ENCODE results near the gene KATNAL2.

KATNAL2 gene

DNA sequence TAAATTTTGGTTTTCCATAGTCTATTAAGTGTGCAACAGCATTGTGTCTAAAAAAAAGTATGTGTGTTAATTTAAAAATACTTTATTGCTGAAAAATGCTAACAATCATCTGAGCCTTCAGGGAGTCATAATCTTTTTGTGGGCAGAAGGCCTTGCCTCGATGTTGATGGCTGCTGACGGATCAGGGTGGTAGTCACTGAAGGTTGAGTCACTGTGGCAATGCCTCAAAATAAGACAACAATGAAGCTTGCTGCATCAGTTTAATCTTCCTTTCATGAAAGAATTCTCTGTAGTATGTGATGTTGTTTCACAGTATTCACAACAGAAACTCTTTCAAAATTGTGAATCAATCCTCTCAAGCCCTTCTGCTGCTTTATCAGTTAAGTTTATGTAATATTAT is 201.6 kb downstream of the KATNAL2 start:
- DNase-seq = no peak

DNA sequence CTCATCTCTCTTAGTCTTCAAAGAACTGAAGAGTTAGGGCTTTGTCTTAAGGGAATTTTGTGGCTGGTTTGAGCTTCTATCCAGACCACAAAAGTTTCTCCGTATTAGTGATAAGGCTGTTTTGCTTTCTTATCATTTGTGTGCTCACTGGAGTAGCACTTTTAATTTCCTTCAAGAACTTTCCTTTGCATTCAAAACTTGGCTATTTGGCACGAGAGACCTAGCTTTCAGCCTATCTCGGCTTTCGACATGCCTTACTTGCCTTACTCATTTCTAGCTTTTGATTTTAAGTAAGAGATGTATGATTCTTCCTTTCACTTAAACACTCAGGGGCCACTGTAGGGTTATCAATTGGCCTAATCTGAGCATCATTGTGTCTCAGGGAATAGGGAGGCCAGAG is 203.0 kb downstream of the KATNAL2 start:
- DNase-seq = peak in 1 of 2 experiments; percentile 12

DNA sequence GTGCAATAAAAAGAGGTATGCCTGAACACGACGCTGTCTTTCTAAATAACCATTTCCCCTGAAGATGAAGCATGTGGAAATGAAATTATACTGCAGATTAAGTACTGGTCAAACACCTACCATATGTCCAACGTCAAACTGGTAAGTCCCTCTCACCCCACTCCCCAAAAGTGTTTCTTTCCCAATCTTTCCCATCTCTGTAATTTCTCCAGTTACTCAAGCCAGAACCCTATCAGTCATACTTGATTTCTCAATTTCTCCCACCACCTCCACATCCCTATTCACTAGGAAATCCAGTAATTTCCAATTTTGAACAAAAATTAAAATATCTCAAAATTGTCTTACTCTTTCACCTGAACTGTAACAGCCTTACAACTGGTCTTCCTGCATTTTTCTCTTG is 203.7 kb downstream of the KATNAL2 start:
- DNase-seq = no peak

DNA sequence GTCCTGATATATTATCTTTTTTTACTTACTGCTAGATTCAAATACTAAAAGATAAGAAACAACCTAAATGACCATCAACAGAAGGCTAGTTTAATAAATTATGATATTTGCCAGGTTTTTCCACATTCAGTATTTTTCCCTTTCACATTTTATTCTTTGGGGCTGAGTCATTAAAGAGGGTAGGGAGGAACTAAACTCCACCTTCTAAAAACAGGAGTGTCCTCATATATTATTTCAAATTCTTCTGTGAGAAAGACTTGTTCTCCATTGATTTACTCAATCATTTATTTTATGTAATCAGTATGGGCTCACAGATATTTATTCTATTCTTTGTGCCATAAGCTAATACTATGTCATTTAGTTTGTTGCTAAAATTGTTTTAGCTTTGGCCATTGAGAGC is 223.9 kb downstream of the KATNAL2 start:
- no peak for DNase-seq

DNA sequence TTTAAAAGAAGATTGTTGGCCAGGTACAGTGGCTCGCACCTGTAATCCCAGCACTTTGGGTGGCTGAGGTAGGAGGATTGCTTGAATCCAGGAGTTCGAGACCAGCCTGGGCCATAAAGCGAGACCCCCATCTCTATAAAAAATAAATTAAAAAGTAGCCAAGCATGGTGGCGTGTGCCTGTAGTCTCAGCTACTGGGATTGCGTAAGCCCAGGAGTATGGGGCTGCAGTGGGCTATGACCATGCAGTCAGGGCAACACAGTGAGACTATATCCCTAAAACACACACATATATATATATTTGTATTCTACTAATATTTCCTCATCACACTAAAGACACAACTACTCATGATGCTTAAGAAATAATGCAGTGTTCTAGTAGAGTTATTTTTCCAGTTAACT is 225.8 kb downstream of the KATNAL2 start:
- no peak for DNase-seq

DNA sequence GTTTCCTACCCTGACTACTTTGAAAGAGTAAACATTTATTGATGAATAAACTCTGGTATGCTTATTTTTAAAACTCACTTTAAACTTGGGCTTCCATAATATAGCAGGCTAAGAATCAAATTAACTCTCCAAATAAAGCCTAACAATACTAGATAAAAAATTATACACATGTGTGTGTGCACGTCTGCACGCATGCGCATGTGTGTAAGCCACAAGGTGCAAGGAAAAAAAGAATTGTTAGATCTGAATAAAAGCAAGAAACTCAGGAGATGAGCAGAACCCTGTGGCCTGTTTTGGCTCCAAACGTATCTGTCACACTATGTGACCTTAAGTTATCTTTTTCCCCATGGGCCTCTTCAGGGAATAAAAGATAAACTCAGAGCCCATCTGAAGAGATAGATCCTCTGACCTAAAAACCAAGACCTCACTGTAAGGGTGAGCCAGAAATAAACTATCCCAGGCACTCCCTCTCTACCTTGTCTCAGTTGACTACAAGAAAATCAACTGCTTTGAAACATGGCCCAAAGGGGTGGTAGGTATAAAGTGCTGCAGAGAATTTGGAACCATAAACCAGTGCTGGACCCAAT is 226.6 kb downstream of the KATNAL2 start:
- no peak for DNase-seq

DNA sequence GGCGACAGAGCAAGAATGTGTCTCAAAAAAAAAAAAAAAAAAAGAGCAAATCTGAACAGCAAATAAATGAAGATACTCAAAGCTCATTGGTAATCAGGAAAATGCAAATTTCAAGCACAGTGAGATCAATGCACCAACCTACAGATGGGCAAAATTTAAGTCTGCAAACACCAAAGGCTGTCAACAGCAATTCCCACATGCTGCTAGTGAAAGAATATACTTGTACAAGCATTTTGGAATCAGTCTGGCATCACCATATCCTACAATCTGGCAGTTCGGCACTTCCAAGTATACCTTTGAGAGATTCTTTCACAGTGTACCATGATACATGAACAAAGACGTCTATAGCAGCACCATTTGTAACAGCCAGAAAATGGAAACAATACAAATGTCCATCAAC is 228.8 kb downstream of the KATNAL2 start:
- no peak for DNase-seq

DNA sequence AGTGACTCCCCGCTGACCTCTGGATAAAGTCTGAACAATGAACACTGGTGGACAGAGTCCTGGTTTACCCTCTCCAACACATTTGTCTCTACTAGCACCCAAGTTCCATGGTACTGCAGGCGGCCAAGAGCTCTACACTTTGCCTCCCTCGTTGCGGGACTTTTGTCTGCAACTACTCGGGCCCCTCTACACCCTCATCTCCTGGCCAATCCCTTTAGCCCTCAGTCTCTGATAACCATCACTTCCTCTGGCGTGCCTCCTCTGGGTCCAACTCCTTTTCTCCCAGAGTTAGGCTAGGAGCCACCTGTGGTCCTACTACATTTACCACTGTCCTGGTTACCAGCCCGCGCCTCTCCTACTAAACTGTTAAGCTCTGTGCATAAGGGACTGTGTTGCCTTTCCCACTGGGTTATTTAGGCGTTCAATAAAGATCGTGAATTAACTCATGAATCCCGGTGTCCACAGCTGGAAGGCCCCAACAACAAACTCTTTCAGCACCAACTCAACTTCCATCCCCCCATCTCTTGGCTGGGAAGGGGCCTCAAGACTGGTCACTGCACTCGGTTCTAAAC is 232.1 kb downstream of the KATNAL2 start:
- DNase-seq = peak in 1 of 2 experiments; percentile 3

DNA sequence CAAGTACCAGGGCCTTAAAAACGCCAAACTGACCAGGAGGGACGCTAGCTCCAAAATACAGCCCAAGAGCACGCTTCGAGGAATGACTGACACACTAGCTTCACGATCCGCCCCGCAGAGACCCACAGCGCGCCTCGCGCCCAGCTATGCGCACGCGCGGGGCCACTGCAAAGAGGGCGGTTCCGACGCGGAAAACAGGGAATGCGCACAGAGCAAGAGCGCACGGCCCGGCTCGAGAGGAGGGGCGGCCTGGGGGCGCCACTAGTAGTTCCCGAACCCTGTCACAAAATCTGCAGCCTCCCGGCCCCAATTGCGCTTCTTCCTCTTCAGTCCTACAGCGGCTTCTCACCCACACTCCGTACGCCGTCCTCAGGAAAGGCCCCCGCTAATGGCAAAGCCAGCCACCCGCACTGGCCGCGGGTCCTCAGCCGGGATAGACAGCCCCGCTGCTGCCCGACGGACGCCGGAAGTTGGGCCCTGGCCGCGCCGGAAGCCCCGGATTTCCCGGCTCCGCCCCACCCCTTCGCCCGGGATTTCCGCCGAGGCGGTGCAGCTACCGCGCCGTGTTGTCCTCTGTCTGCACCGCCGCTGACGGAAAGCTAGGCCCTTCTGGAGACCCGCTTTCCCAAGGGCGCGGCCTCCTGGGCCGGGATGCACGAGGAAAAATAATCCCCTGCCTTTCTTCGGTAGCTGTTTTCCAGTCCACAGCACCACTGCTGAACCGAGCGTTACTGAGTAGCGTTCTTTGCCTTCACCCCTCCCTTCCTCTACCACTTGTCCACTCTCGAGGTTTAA is 232.8 kb downstream of the KATNAL2 start, which contains the start of gene HDHD2:
TSS of gene HDHD2 (minus strand) at position 472 of the 795 bp plus-strand sequence. CDS start 14,061 bp downstream, outside the sequence.
- peak; percentile 86 to 89 for DNase-seq

DNA sequence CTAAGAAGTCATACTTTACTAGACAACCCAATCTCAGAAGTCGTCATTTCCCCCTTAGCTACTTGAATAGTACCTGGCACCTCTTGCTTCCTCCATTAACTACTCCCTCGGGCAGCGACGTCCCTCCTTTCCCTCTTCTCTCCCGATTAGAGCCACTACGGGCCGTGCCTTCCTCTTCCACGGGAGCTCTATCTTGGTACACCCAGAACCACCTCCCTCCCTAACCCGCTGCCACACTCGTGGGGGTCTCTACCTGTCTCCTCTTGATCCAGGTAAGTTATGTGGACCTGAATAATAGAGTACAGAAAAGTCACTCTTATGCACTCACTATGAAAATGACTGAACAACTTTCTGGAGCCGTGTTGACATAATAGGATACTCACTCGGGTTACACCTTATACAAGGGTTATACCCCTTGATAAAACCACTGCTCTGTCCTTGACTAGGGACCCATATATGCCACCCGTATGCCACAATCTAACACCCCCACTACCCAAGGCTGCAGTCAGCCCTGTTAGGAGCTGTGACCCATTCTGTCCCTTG is 233.5 kb downstream of the KATNAL2 start:
- peak in 1 of 2 experiments; percentile 24 for DNase-seq

DNA sequence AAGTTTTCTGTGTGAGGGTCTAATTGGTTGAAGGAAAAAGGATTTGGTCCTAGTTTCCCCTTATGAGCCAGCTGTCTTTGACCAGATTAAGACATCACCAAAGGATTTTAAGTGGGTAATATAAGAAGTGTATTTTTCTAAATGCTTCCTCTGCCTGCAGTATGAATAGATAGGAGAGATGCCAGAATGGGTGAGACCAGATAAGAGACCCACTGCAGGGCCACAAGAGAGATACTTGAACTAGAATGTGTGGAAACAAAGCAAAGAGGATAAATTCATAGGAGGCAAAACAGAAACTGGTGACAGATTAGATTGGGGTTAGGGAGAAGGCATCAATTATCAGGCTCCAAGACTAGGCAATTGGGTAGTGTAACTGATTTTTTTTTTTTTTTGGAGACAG is 234.0 kb downstream of the KATNAL2 start:
- DNase-seq = no peak
